A673 (cell line): Measurements from ENCODE around the gene OTOP1. TPM values are rescaled to one million over a fixed set of nuclear protein-coding genes. Genes with fewer than 3 reads are reported as not detected.
A peak's percentile ranks its signal among the peaks of the same experiment; 100 is the strongest.
"Not testable (repeated sequence)": the region's sequence is repeated elsewhere in the genome, so short reads cannot be mapped to it uniquely, and the experiment has no call there.

ENCODE experiments used
- BruUV-seq: library from RNA; stranded (reverse); fragments of 400-500 nt; replicated peaks from 2 replicates; lab custom pipeline; 2021; lab: Mats Ljungman, UMichigan
- CTCF ChIA-PET: fragments of 300-600 bp; sonication (Branson Sonifier 250); formaldehyde crosslinking; loops from one replicate; lab custom pipeline; 2022; ENCODE audit warnings: antibody characterized with exemption; lab: Charles Lee
- POLR2A ChIA-PET: fragments of 300-600 bp; sonication (Branson Sonifier 250); formaldehyde crosslinking; loops from one replicate; lab custom pipeline; 2022; ENCODE audit warnings: antibody characterized with exemption; ENCODE audit not compliant: low non-redundant PET; lab: Charles Lee
- DNase-seq: peaks from one replicate; pipeline ENCODE4 v3.0.0-alpha.2; 2015; ENCODE audit warnings: low spot score
- H3K27ac ChIP-seq: fragments of 200-600 bp; sonication (generic); 2 replicates; pipeline ENCODE4 v1.5.1; 2016; ENCODE audit warnings: mixed run types, low read depth, mild to moderate bottlenecking, mixed read lengths, antibody characterized with exemption, low read length; ENCODE audit not compliant: poor library complexity, severe bottlenecking
- H3K27me3 ChIP-seq: fragments of 200-600 bp; sonication (generic); replicated peaks from 2 replicates; pipeline ENCODE4 v1.6.1; 2017; ENCODE audit warnings: mixed run types, low read depth, mild to moderate bottlenecking, mixed read lengths, antibody characterized with exemption, low read length; ENCODE audit not compliant: insufficient read depth, poor library complexity
- H3K36me3 ChIP-seq: fragments of 200-600 bp; sonication (generic); 2 replicates; pipeline ENCODE4 v1.6.1; 2016; ENCODE audit warnings: mixed run types, mild to moderate bottlenecking, mixed read lengths, antibody characterized with exemption, low read length; ENCODE audit not compliant: insufficient read depth, poor library complexity, severe bottlenecking
- H3K4me1 ChIP-seq: fragments of 200-600 bp; sonication (generic); 2 replicates; pipeline ENCODE4 v1.6.1; 2017; ENCODE audit warnings: mixed run types, mild to moderate bottlenecking, mixed read lengths, antibody characterized with exemption, low read length; ENCODE audit not compliant: insufficient read depth, poor library complexity, severe bottlenecking
- H3K4me3 ChIP-seq: fragments of 200-600 bp; sonication (generic); 2 replicates; pipeline ENCODE4 v1.5.1; 2016; ENCODE audit warnings: low read depth, mixed run types, mild to moderate bottlenecking, mixed read lengths, low read length; ENCODE audit not compliant: poor library complexity, severe bottlenecking
- H3K9me3 ChIP-seq: fragments of 200-600 bp; sonication (generic); 2 replicates; pipeline ENCODE4 v1.6.1; 2016; ENCODE audit warnings: mixed run types, low read depth, mild to moderate bottlenecking, mixed read lengths, antibody characterized with exemption, low read length; ENCODE audit not compliant: poor library complexity, severe bottlenecking
- CTCF ChIP-seq: fragments of 300-800, 200-600 bp; sonication (generic); conservative IDR thresholded peaks from 2 replicates; pipeline ENCODE4 v1.5.1; 2017; ENCODE audit warnings: low read depth, mild to moderate bottlenecking, antibody characterized with exemption, low read length, moderate library complexity, mixed read lengths
- EZH2 ChIP-seq: fragments of 200-600 bp; sonication (generic); IDR thresholded peaks from 2 replicates; pipeline ENCODE4 v1.6.1; 2017; ENCODE audit warnings: borderline replicate concordance, low read depth, mild to moderate bottlenecking, mixed read lengths, antibody characterized with exemption, low read length; ENCODE audit not compliant: poor library complexity, severe bottlenecking
- intact Hi-C: fragments of 100-400 bp; cut with micrococcal nuclease; formaldehyde crosslinking; loops from one replicate; pipeline ENCODE4 v1.10.0; 2022; ENCODE audit not compliant: unreplicated experiment
- total RNA-seq: library from RNA; stranded (reverse); gene quantifications from 2 replicates; pipeline ENCODE4 v1.2.3, GENCODE V29; 2021

Gene OTOP1
- total RNA-seq, 1 experiment from 2014 or later, result not detected

GRCh38 chr4:4185528-4185927 is 41.2 kb downstream of the OTOP1 start:
- no TSS peak for BruUV-seq

DNA sequence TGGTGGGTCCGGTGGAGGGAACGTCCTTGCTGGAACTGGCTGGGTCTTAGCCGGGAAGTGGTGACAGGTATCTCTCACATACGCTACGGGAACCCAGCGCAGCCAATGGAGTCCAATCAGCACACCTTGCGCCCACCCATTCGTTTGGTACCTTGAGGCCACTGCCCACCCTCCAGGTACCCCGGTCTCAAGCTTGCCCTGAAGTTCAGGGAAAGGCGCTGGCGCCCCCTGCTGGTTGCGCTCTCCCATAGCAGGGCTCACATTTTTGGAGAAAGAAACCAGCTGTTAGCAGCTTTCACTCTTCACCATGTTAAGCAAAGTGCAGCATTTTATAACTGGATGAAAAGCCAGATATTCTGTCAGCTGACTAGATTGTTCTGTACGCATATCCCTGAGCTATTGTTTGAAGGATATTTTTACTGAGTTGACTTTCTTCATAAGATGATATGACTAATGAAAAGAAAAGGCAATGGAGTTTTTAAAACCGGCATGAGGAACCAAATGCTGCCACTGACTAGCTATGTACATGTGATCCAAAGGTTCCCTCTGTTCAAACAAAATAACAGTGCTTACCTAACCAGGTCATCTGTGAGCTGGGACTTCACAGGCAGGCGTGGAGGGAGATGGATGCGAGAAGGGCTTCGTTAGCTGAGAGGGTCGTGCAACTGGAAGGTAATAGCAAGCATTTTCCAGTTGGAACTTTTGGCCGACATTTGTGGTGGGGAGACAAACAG is 43.7 kb downstream of the OTOP1 start:
- BruUV-seq, result no TSS peak
- intact Hi-C loops, result no loop called here
- Histone ChIP-seq H3K27ac (no peak overlapping the region), H3K4me1 (no peaks in the 10 kb centered on the region), H3K4me3 (no peak overlapping the region), H3K9me3 (no peaks in the 10 kb centered on the region), H3K36me3 (no peaks in the 10 kb centered on the region), H3K27me3 (peaks cover 13% of the 10 kb centered on the region)
- CTCF ChIA-PET, result interaction anchor here (0.7 to 1.3 kb wide), 4 partner anchors 9 to 302 kb away, joined by 3 read pairs; no protein-coding TSS in a partner anchor
- POLR2A ChIA-PET, result no interaction called here
- TF ChIP-seq CTCF (peak; percentile 87), EZH2 (no peak)
- peak; percentile 46 for DNase-seq

More at GRCh38 chr4:4185528-4185927, 41.2 kb downstream of the OTOP1 start:
- DNase-seq, result no peak
- CTCF ChIA-PET, result no interaction called here
- POLR2A ChIA-PET, result no interaction called here
- no peaks in the 10 kb centered on the region for H3K36me3 ChIP-seq
- no peaks in the 10 kb centered on the region for H3K4me1 ChIP-seq
- H3K4me3 ChIP-seq, result no peak overlapping the region
- no peaks in the 10 kb centered on the region for H3K9me3 ChIP-seq
- no peak overlapping the region for H3K27ac ChIP-seq
- TF ChIP-seq CTCF (no peak), EZH2 (no peak)
- H3K27me3 ChIP-seq, result peaks cover 9% of the 10 kb centered on the region
- intact Hi-C loops, result no loop called here

- H3K27me3 ChIP-seq, result peaks cover 27% of the 10 kb centered on the region
- H3K4me3 ChIP-seq, result no peak overlapping the region
- H3K4me1 ChIP-seq, result no peaks in the 10 kb centered on the region
- BruUV-seq, result no TSS peak
- CTCF ChIA-PET, result no interaction called here
- no peak overlapping the region for H3K27ac ChIP-seq
- H3K9me3 ChIP-seq, result no peaks in the 10 kb centered on the region
- POLR2A ChIA-PET, result no interaction called here
- intact Hi-C loops, result no loop called here
- TF ChIP-seq CTCF, result no peak
- TF ChIP-seq EZH2, result no peak
- no peaks in the 10 kb centered on the region for H3K36me3 ChIP-seq
- DNase-seq, result no peak
These were observed 56.1 kb downstream of the OTOP1 start for GRCh38 chr4:4170596-4171150.

DNA sequence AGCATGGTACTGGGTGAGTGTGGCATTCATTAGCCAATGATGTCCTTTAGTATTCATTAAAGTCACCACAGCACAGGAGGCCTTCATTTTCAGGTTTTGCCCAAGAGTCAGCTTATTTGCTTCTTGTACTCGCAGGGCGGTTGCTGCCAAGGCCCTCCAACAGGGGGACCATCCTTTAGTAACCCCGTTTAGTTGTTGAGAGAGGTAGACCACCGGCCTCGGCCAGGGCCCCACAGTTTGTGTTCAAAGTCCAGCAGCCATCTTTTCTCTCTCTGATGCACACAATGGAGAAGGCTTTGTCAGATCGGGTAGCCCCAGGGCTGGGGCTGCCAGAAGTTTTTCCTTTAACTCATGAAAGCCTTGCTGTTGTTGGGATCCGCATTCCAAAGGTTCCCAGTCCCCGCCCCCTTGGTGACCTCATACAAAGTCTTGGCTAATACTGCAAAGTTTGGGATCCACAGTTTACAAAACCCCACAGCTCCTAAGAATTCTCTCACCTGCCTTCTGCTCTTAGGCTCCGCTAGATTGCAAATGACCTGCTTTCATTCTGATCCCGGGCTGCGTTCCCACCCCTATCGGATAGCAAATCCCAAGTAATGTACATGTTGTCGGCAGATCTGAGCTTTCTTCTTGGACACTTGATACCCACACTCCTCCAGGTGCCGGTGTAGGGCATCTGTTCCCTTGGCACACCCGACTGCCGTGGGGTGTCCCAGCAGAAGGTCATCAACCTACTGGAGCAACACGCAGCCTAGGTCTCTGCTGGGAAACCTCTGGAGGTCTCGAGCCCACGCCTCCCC is 58.5 kb downstream of the OTOP1 start:
- CTCF ChIA-PET, POLR2A ChIA-PET: not testable (repeated sequence)

DNA sequence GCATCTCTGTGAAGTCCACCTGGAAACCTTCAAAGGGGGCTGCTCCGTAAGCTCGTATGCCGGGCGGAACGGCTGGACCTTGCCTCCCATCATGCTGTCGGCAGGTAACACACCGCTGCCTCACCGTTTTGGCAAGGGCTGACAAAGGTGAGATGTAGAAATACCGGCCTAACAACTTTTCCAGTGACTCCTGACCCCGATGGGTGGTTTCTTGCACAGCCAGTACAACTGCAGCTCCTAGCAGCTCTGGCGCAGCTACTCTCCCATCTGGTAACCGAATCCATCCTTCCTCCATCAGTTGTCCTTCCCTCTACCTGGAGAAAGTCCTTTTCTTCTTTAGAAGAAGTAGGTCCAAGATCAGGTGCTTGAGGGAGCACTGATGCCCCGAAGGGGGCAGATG is 59.7 kb downstream of the OTOP1 start:
- H3K4me3 ChIP-seq, intact Hi-C loops, H3K4me1 ChIP-seq, POLR2A ChIA-PET, CTCF ChIA-PET, BruUV-seq, DNase-seq, H3K36me3 ChIP-seq, H3K9me3 ChIP-seq, H3K27ac ChIP-seq: not testable (repeated sequence)
- H3K27me3 ChIP-seq, result peaks cover 19% of the 10 kb centered on the region

More for the DNA sequence above, 58.5 kb downstream of the OTOP1 start:
- H3K9me3 ChIP-seq, H3K4me1 ChIP-seq, H3K4me3 ChIP-seq, BruUV-seq, H3K36me3 ChIP-seq, intact Hi-C loops, H3K27ac ChIP-seq, DNase-seq: not testable (repeated sequence)
- H3K27me3 ChIP-seq, result peaks cover 19% of the 10 kb centered on the region
